IMR-90 (cell line): ENCODE data around the gene ZSCAN5B. TPM values are rescaled to one million over a fixed set of nuclear protein-coding genes. Genes with fewer than 3 reads are reported as not detected.

ENCODE experiments used
- ATAC-seq: fragments of 200-7000 bp; cut with Tn5 transposase; 2 replicates; pipeline ENCODE4 v1.9.1; 2020; ENCODE audit warnings: low read depth, mild to moderate bottlenecking, moderate library complexity
- BruUV-seq: library from RNA; stranded (reverse); fragments of 400-500 nt; replicated peaks from 2 replicates; lab custom pipeline; 2021; lab: Mats Ljungman, UMichigan
- CTCF ChIA-PET: fragments of 300-600 bp; formaldehyde crosslinking; extraction: SDS; loops from one replicate; lab custom pipeline; 2021; ENCODE audit warnings: antibody characterized with exemption; lab: Yijun Ruan, JAX
- POLR2A ChIA-PET: fragments of 300-600 bp; sonication (Branson Sonifier 250); formaldehyde crosslinking; loops from one replicate; lab custom pipeline; 2022; ENCODE audit warnings: antibody characterized with exemption; ENCODE audit not compliant: unreplicated experiment; lab: Charles Lee
- DNase-seq: peaks from one replicate; pipeline ENCODE4 v3.0.0; 2013
- H2AFZ ChIP-seq: replicated peaks from 2 replicates; pipeline ENCODE3; 2013; ENCODE audit warnings: low read length, mild to moderate bottlenecking; ENCODE audit not compliant: poor library complexity
- H2AK5ac ChIP-seq: 2 replicates; pipeline ENCODE4 v1.6.1; 2013; ENCODE audit warnings: low read depth, low read length, inconsistent platforms
- H2AK9ac ChIP-seq: replicated peaks from 2 replicates; pipeline ENCODE3; 2013; ENCODE audit warnings: mild to moderate bottlenecking, low read depth, low read length, moderate library complexity; ENCODE audit not compliant: poor library complexity
- H2BK120ac ChIP-seq: 2 replicates; pipeline ENCODE4 v1.6.1; 2013; ENCODE audit warnings: low read depth, low read length, inconsistent platforms
- H2BK15ac ChIP-seq: 3 replicates; pipeline ENCODE4 v1.6.1; 2013; ENCODE audit warnings: low read depth, low read length, inconsistent platforms
- H2BK20ac ChIP-seq: 2 replicates; pipeline ENCODE4 v1.6.1; 2013; ENCODE audit warnings: low read depth, mild to moderate bottlenecking, inconsistent platforms, low read length, moderate library complexity
- H2BK5ac ChIP-seq: 2 replicates; pipeline ENCODE4 v1.6.1; 2013; ENCODE audit warnings: mild to moderate bottlenecking, low read depth, low read length, inconsistent platforms; ENCODE audit not compliant: poor library complexity, severe bottlenecking
- H3K14ac ChIP-seq: replicated peaks from 2 replicates; pipeline ENCODE4 v1.6.1; 2013; ENCODE audit warnings: low read depth, low read length, inconsistent platforms
- H3K18ac ChIP-seq: 2 replicates; pipeline ENCODE4 v1.6.1; 2013; ENCODE audit warnings: low read depth, low read length, control low read depth
- H3K23ac ChIP-seq: 2 replicates; pipeline ENCODE4 v1.6.1; 2013; ENCODE audit warnings: low read depth, low read length, inconsistent platforms
- H3K27ac ChIP-seq: 2 replicates; pipeline ENCODE4 v1.5.1; 2013; ENCODE audit warnings: mild to moderate bottlenecking, control low read depth, low read length; ENCODE audit not compliant: insufficient read depth
- H3K27me3 ChIP-seq: 2 replicates; pipeline ENCODE4 v1.6.1; 2013; ENCODE audit warnings: low read length; ENCODE audit not compliant: control insufficient read depth, insufficient read depth
- H3K36me3 ChIP-seq: 2 replicates; pipeline ENCODE4 v1.6.1; 2013; ENCODE audit warnings: low read length, mixed read lengths; ENCODE audit not compliant: control insufficient read depth, insufficient read depth
- H3K4ac ChIP-seq: 2 replicates; pipeline ENCODE4 v1.6.1; 2013; ENCODE audit warnings: low read depth, low read length, inconsistent platforms
- H3K4me1 ChIP-seq: 2 replicates; pipeline ENCODE4 v1.6.1; 2013; ENCODE audit warnings: low read length, mixed read lengths; ENCODE audit not compliant: control insufficient read depth, insufficient read depth
- H3K4me2 ChIP-seq: 2 replicates; pipeline ENCODE4 v1.6.1; 2013; ENCODE audit warnings: low read depth, mild to moderate bottlenecking, control low read depth, low read length, moderate library complexity
- H3K4me3 ChIP-seq: 2 replicates; pipeline ENCODE4 v1.5.1; 2013; ENCODE audit warnings: low read depth, mild to moderate bottlenecking, control low read depth, low read length, moderate library complexity; ENCODE audit not compliant: insufficient read depth
- H3K56ac ChIP-seq: 2 replicates; pipeline ENCODE4 v1.6.1; 2013; ENCODE audit warnings: low read length, inconsistent platforms; ENCODE audit not compliant: insufficient read depth; ENCODE audit errors: extremely low read depth
- H3K79me1 ChIP-seq, 2 experiments: 2 replicates each; pipeline ENCODE4 v1.6.1; 2013; ENCODE audit warnings: low read length in 2 of 2, inconsistent platforms in 1 of 2, low read depth in 1 of 2
- H3K9ac ChIP-seq: 2 replicates; pipeline ENCODE4 v1.6.1; 2013; ENCODE audit warnings: low read depth, low read length, control low read depth
- H3K9me1 ChIP-seq: 2 replicates; pipeline ENCODE4 v1.6.1; 2013; ENCODE audit warnings: low read length, inconsistent platforms; ENCODE audit not compliant: insufficient read depth
- H3K9me3 ChIP-seq: 2 replicates; pipeline ENCODE4 v1.6.1; 2013; ENCODE audit warnings: low read length; ENCODE audit not compliant: control insufficient read depth, insufficient read depth
- H4K20me1 ChIP-seq: 2 replicates; pipeline ENCODE4 v1.6.1; 2013; ENCODE audit warnings: low read length, inconsistent platforms; ENCODE audit not compliant: insufficient read depth
- H4K5ac ChIP-seq: 2 replicates; pipeline ENCODE4 v1.6.1; 2013; ENCODE audit warnings: mild to moderate bottlenecking, low read depth, low read length, control low read depth
- H4K8ac ChIP-seq, 2 experiments: 2 replicates each; pipeline ENCODE4 v1.6.1; 2013; ENCODE audit warnings: low read depth in 2 of 2, low read length in 2 of 2, control low read depth in 1 of 2, inconsistent platforms in 1 of 2
- H4K91ac ChIP-seq: 2 replicates; pipeline ENCODE4 v1.6.1; 2013; ENCODE audit warnings: low read depth, low read length, inconsistent platforms; ENCODE audit not compliant: insufficient read depth
- CEBPB ChIP-seq: IDR thresholded peaks from 2 replicates; pipeline ENCODE4 v1.6.1; 2012; ENCODE audit warnings: low read depth, low read length, improper control_type of control experiment
- ELK1 ChIP-seq: fragments of 150-350 bp; IDR thresholded peaks from 2 replicates; pipeline ENCODE4 v1.6.1; 2016; ENCODE audit warnings: low read depth, mild to moderate bottlenecking, low read length, moderate library complexity, borderline replicate concordance
- MAFK ChIP-seq: IDR thresholded peaks from 2 replicates; pipeline ENCODE4 v1.6.1; 2012; ENCODE audit warnings: low read depth, low read length, improper control_type of control experiment
- MAZ ChIP-seq: IDR thresholded peaks from 2 replicates; pipeline ENCODE4 v1.6.1; 2012; ENCODE audit warnings: low read depth, mild to moderate bottlenecking, low read length, improper control_type of control experiment, moderate library complexity, borderline replicate concordance
- NFE2L2 ChIP-seq: fragments of 150-350 bp; IDR thresholded peaks from 2 replicates; pipeline ENCODE4 v1.6.1; 2016; ENCODE audit warnings: low read depth, mild to moderate bottlenecking, low read length
- RAD21 ChIP-seq: IDR thresholded peaks from 2 replicates; pipeline ENCODE4 v1.6.1; 2012; ENCODE audit warnings: low read length, improper control_type of control experiment
- RCOR1 ChIP-seq: IDR thresholded peaks from 2 replicates; pipeline ENCODE4 v1.6.1; 2012; ENCODE audit warnings: mild to moderate bottlenecking, low read length, improper control_type of control experiment; ENCODE audit not compliant: insufficient replicate concordance
- RFX5 ChIP-seq: IDR thresholded peaks from 2 replicates; pipeline ENCODE4 v1.8.0; 2012; ENCODE audit warnings: low read depth, mild to moderate bottlenecking, low read length, moderate library complexity
- SMC3 ChIP-seq: fragments of 150-350 bp; IDR thresholded peaks from 2 replicates; pipeline ENCODE4 v1.6.1; 2016; ENCODE audit warnings: low read depth, mild to moderate bottlenecking, antibody characterized with exemption, low read length, moderate library complexity
- USF2 ChIP-seq: fragments of 150-350 bp; IDR thresholded peaks from 2 replicates; pipeline ENCODE4 v1.6.1; 2017; ENCODE audit warnings: mild to moderate bottlenecking, antibody characterized with exemption, low read length, low read depth
- whole genome bisulfite sequencing, 2 experiments: methylation state at CpG; one replicate each; pipeline versions ENCODE4 v1.1.5 to v1.1.7; 2013; ENCODE audit warnings: missing lambda C conversion rate in 2 of 2; ENCODE audit not compliant: insufficient read length in 1 of 2; ENCODE audit errors: extremely low coverage in 2 of 2; 5-methylcytosine and 5-hydroxymethylcytosine counted together
- dilution Hi-C: fragments of 300-500 bp; cut with HindIII; formaldehyde crosslinking; loops from one replicate; pipeline ENCODE4 v1.14.3; 2018; ENCODE audit warnings: low sequenced_read_pairs; ENCODE audit not compliant: unreplicated experiment
- in situ Hi-C: fragments of 300-500 bp; cut with MboI; formaldehyde crosslinking; loops from 3 replicates; pipeline ENCODE4 v1.14.3; 2019; ENCODE audit warnings: low sequenced_read_pairs, inconsistent platforms, mixed read lengths
- intact Hi-C: fragments of 100-400 bp; cut with micrococcal nuclease; formaldehyde crosslinking; loops from 2 replicates; pipeline ENCODE4 v1.10.0; 2022
- polyA plus RNA-seq, 3 experiments: library from polyadenylated mRNA; depleted of rRNA; stranded (reverse); fragments of >200 nt; gene quantifications; 2 replicates each; pipeline ENCODE4 v1.2.3, GENCODE V29; 2012; ENCODE audit warnings: low replicate concordance in 1 of 3
- total RNA-seq: library from RNA; depleted of rRNA; stranded (reverse); fragments of >200 nt; gene quantifications from 2 replicates; pipeline ENCODE4 v1.2.3, GENCODE V29; 2012

Gene ZSCAN5B
- total and polyA plus RNA-seq, 2 of the 4 experiments (the other 2 are of a cell fraction): not detected

- Histone ChIP-seq H3K9ac (no peak overlapping the region), H3K9me3 (peaks cover under 1% of the 10 kb centered on the region; the same call in 1 of the 2 replicates), H3K23ac (no peak overlapping the region), H2AK5ac (no peak overlapping the region), H4K8ac (no peak overlapping the region), H2AK9ac (no peak overlapping the region), H2BK20ac (no peak overlapping the region), H4K91ac (no peak overlapping the region), H3K27ac (no peak overlapping the region), H4K20me1 (no peaks in the 10 kb centered on the region), H3K79me1 (no peaks in the 10 kb centered on the region), H3K9me1 (no peaks in the 10 kb centered on the region), H2BK120ac (no peak overlapping the region), H2AFZ (no peak overlapping the region), H3K56ac (no peak overlapping the region), H2BK5ac (no peak overlapping the region), H3K4me3 (no peak overlapping the region), H2BK15ac (no peak overlapping the region), H3K18ac (no peak overlapping the region), H3K27me3 (no peaks in the 10 kb centered on the region), H3K4me1 (no peaks in the 10 kb centered on the region), H3K36me3 (no peaks in the 10 kb centered on the region), H3K14ac (no peak overlapping the region), H4K5ac (no peak overlapping the region), H3K4me2 (no peak overlapping the region), H3K4ac (no peak overlapping the region)
- no TSS peak for BruUV-seq
- TF ChIP-seq CEBPB (no peak), SMC3 (no peak), RCOR1 (no peak), RFX5 (no peak), RAD21 (no peak), NFE2L2 (no peak), ELK1 (no peak), USF2 (no peak), MAFK (no peak), MAZ (no peak)
- DNase-seq: no peak
- WGBS, 2 experiments: 8% methylated on average over 2 of the region's 10 CpGs; no CpG with 5 or more reads in 1 of the 2 experiments
- intact Hi-C loops: no loop called here
- CTCF ChIA-PET: no interaction called here
- dilution Hi-C loops: no loop called here
- POLR2A ChIA-PET: no interaction called here
- in situ Hi-C loops: no loop called here
- ATAC-seq: no peak
These were observed 5.9 kb downstream of the ZSCAN5B start for GRCh38 chr19:56191711-56192110.
